KMS-11 (cell line): ENCODE data around the gene LINC00305.

ENCODE experiments used
- H2AFZ ChIP-seq: fragments of 200-600 bp; sonication (generic); 2 replicates; pipeline ENCODE4 v1.6.1; 2016; ENCODE audit warnings: antibody characterized with exemption, mixed run types, low read depth
- H3K27ac ChIP-seq: fragments of 200-600 bp; sonication (generic); 2 replicates; pipeline ENCODE4 v1.6.1; 2016; ENCODE audit warnings: mild to moderate bottlenecking, mixed run types
- H3K27me3 ChIP-seq: fragments of 200-600 bp; sonication (generic); 2 replicates; pipeline ENCODE4 v1.6.1; 2017; ENCODE audit warnings: mild to moderate bottlenecking, low read depth, mixed run types, moderate library complexity; ENCODE audit not compliant: insufficient read depth
- H3K36me3 ChIP-seq: fragments of 200-600 bp; sonication (generic); 2 replicates; pipeline ENCODE4 v1.6.1; 2017; ENCODE audit warnings: mild to moderate bottlenecking, mixed run types; ENCODE audit not compliant: insufficient read depth
- H3K4me1 ChIP-seq: fragments of 200-600 bp; sonication (generic); 2 replicates; pipeline ENCODE4 v1.6.1; 2016; ENCODE audit warnings: mild to moderate bottlenecking, low read depth, mixed run types; ENCODE audit not compliant: poor library complexity, severe bottlenecking
- H3K4me2 ChIP-seq: fragments of 200-600 bp; sonication (generic); 2 replicates; pipeline ENCODE4 v1.7.0; 2016; ENCODE audit warnings: mild to moderate bottlenecking, mixed run types
- H3K4me3 ChIP-seq: fragments of 200-600 bp; sonication (generic); IDR thresholded peaks from 2 replicates; pipeline ENCODE4 v1.6.1; 2017; ENCODE audit warnings: low read depth, low read length, mixed read lengths; ENCODE audit not compliant: insufficient read depth
- H3K79me2 ChIP-seq: fragments of 200-600 bp; sonication (generic); 2 replicates; pipeline ENCODE4 v1.6.1; 2016; ENCODE audit warnings: low read depth, mixed run types; ENCODE audit not compliant: insufficient read depth
- H3K9ac ChIP-seq: fragments of 200-600 bp; sonication (generic); 2 replicates; pipeline ENCODE4 v1.6.1; 2016; ENCODE audit warnings: mild to moderate bottlenecking, mixed run types
- H4K20me1 ChIP-seq: fragments of 200-600 bp; sonication (generic); 2 replicates; pipeline ENCODE4 v1.6.1; 2016; ENCODE audit warnings: mild to moderate bottlenecking, mixed run types; ENCODE audit not compliant: insufficient read depth
- CTCF ChIP-seq: fragments of 200-600 bp; sonication (generic); conservative IDR thresholded peaks from 2 replicates; pipeline ENCODE4 v1.6.1; 2017; ENCODE audit warnings: low read depth, mild to moderate bottlenecking, antibody characterized with exemption, low read length, moderate library complexity, mixed read lengths

The LINC00305 gene

GRCh38 chr18:64111950-64112349 is 36.9 kb downstream of the LINC00305 start:
- peaks cover 9% of the 10 kb centered on the region for H3K4me1 ChIP-seq
- no peaks in the 10 kb centered on the region for H4K20me1 ChIP-seq
- no peaks in the 10 kb centered on the region for H3K36me3 ChIP-seq
- no peak for TF ChIP-seq CTCF
- H3K79me2 ChIP-seq = no peaks in the 10 kb centered on the region
- no peak overlapping the region for H3K4me3 ChIP-seq
- no peaks in the 10 kb centered on the region for H3K27me3 ChIP-seq
- no peak overlapping the region for H3K27ac ChIP-seq
- H2AFZ ChIP-seq = no peak overlapping the region
- no peak overlapping the region for H3K9ac ChIP-seq
- H3K4me2 ChIP-seq = no peak overlapping the region

GRCh38 chr18:64110692-64111480 is 38.0 kb downstream of the LINC00305 start:
- Histone ChIP-seq H2AFZ (no peak overlapping the region), H4K20me1 (no peaks in the 10 kb centered on the region), H3K9ac (no peak overlapping the region), H3K4me3 (no peak overlapping the region), H3K4me1 (no peaks in the 10 kb centered on the region), H3K36me3 (no peaks in the 10 kb centered on the region), H3K27me3 (no peaks in the 10 kb centered on the region), H3K4me2 (no peak overlapping the region), H3K27ac (no peak overlapping the region), H3K79me2 (no peaks in the 10 kb centered on the region)
- TF ChIP-seq CTCF = no peak

- peaks cover 30% of the 10 kb centered on the region for H3K4me1 ChIP-seq
- H3K36me3 ChIP-seq = no peaks in the 10 kb centered on the region
- no peak for TF ChIP-seq CTCF
- H4K20me1 ChIP-seq = no peaks in the 10 kb centered on the region
- H2AFZ ChIP-seq = no peak overlapping the region
- H3K4me2 ChIP-seq = no peak overlapping the region
- no peak overlapping the region for H3K27ac ChIP-seq
- no peaks in the 10 kb centered on the region for H3K79me2 ChIP-seq
- no peaks in the 10 kb centered on the region for H3K27me3 ChIP-seq
- H3K9ac ChIP-seq = no peak overlapping the region
- no peak overlapping the region for H3K4me3 ChIP-seq
Observed at GRCh38 chr18:64103986-64104385, 44.9 kb downstream of the LINC00305 start.

- H3K27ac ChIP-seq = peak overlapping the region; percentile 54
- peak overlapping the region; percentile 6; the same call in 1 of the 2 replicates for H2AFZ ChIP-seq
- no peak overlapping the region for H3K4me3 ChIP-seq
- H4K20me1 ChIP-seq = no peaks in the 10 kb centered on the region
- H3K79me2 ChIP-seq = no peaks in the 10 kb centered on the region
- no peaks in the 10 kb centered on the region for H3K36me3 ChIP-seq
- no peaks in the 10 kb centered on the region for H3K27me3 ChIP-seq
- peak overlapping the region; percentile 82 for H3K4me2 ChIP-seq
- H3K4me1 ChIP-seq = peaks cover 51% of the 10 kb centered on the region
- H3K9ac ChIP-seq = peak overlapping the region; percentile 14; the same call in 1 of the 2 replicates
- no peak for TF ChIP-seq CTCF
Observed at GRCh38 chr18:64100116-64100922, 48.6 kb downstream of the LINC00305 start.
